ENCODE measurements around the gene SAXO2. TPM values are rescaled to one million over a fixed set of nuclear protein-coding genes. Genes with fewer than 3 reads are reported as not detected.
"Not testable (repeated sequence)": the region's sequence is repeated elsewhere in the genome, so short reads cannot be mapped to it uniquely, and the experiment has no call there.

The SAXO2 gene
- total RNA-seq, 1 donor from 2014 or later: 0.58 TPM

GRCh38 chr15:82312586-82313349 lies 50.1 kb downstream of the SAXO2 start:
- DNase-seq (ENCODE audit: low spot score): peak; percentile 35
- no peak for ATAC-seq

- DNase-seq (ENCODE audit: low spot score) (no peak), ATAC-seq (no peak)
Measured at GRCh38 chr15:82313446-82313845, 50.8 kb downstream of the SAXO2 start.

- not testable (repeated sequence) for DNase-seq (ENCODE audit: low spot score); ATAC-seq
Measured at GRCh38 chr15:82313951-82314768, 51.5 kb downstream of the SAXO2 start.

GRCh38 chr15:82314769-82315518 lies 52.3 kb downstream of the SAXO2 start:
- DNase-seq (ENCODE audit: low spot score) (no peak), ATAC-seq (no peak)

GRCh38 chr15:82315519-82316246 lies 53.1 kb downstream of the SAXO2 start:
- no peak for ATAC-seq
- DNase-seq (ENCODE audit: low spot score): no peak

GRCh38 chr15:82316247-82317090 lies 53.9 kb downstream of the SAXO2 start:
- not testable (repeated sequence) for ATAC-seq; DNase-seq (ENCODE audit: low spot score)

- ATAC-seq (no peak), DNase-seq (ENCODE audit: low spot score) (no peak)
Measured at GRCh38 chr15:82317091-82317489, 54.5 kb downstream of the SAXO2 start.

- ATAC-seq; DNase-seq (ENCODE audit: low spot score): not testable (repeated sequence)
Measured at GRCh38 chr15:82317516-82317915, 54.9 kb downstream of the SAXO2 start.

GRCh38 chr15:82318281-82318680 lies 55.7 kb downstream of the SAXO2 start:
- not testable (repeated sequence) for ATAC-seq; DNase-seq (ENCODE audit: low spot score)

GRCh38 chr15:82319522-82320278 lies 57.1 kb downstream of the SAXO2 start:
- peak; percentile 71 for ATAC-seq
- not testable (repeated sequence) for DNase-seq (ENCODE audit: low spot score)

GRCh38 chr15:82320861-82321260 lies 58.2 kb downstream of the SAXO2 start:
- not testable (repeated sequence) for DNase-seq (ENCODE audit: low spot score); ATAC-seq

- DNase-seq (ENCODE audit: low spot score); ATAC-seq: not testable (repeated sequence)
Measured at GRCh38 chr15:82322488-82322887, 59.9 kb downstream of the SAXO2 start.

GRCh38 chr15:82324831-82325230 lies 62.2 kb downstream of the SAXO2 start:
- DNase-seq (ENCODE audit: low spot score); ATAC-seq: not testable (repeated sequence)

- not testable (repeated sequence) for ATAC-seq; DNase-seq (ENCODE audit: low spot score)
Measured at GRCh38 chr15:82325646-82326045, 63.0 kb downstream of the SAXO2 start.

- not testable (repeated sequence) for DNase-seq (ENCODE audit: low spot score); ATAC-seq
Measured at GRCh38 chr15:82326896-82327295, 64.3 kb downstream of the SAXO2 start.

- not testable (repeated sequence) for ATAC-seq; DNase-seq (ENCODE audit: low spot score)
Measured at GRCh38 chr15:82327372-82327771, 64.8 kb downstream of the SAXO2 start.

GRCh38 chr15:82329039-82329438 lies 66.4 kb downstream of the SAXO2 start:
- DNase-seq (ENCODE audit: low spot score): peak; percentile 45
- ATAC-seq: peak; percentile 84

GRCh38 chr15:82330921-82331320 lies 68.3 kb downstream of the SAXO2 start:
- ATAC-seq: not testable (repeated sequence)
- DNase-seq (ENCODE audit: low spot score): peak; percentile 4
